Muscle layer of colon (tissue), 2 donors: ENCODE data around the gene CLIP3.
"Not testable (repeated sequence)": the region's sequence is repeated elsewhere in the genome, so short reads cannot be mapped to it uniquely, and the experiment has no call there.

Experiments used
- H3K27ac ChIP-seq: one replicate; pipeline ENCODE4 v1.7.0; 2013; ENCODE audit warnings: low read depth, mild to moderate bottlenecking, low read length, moderate library complexity
- H3K27me3 ChIP-seq, 2 donors: one replicate each; pipeline ENCODE4 v1.7.0; 2013; ENCODE audit warnings: low read length in 2 of 2, mild to moderate bottlenecking in 2 of 2; ENCODE audit not compliant: insufficient read depth in 2 of 2, control insufficient read depth in 1 of 2
- H3K36me3 ChIP-seq: one replicate; pipeline ENCODE4 v1.7.0; 2013; ENCODE audit warnings: mild to moderate bottlenecking, low read length; ENCODE audit not compliant: insufficient read depth
- H3K4me1 ChIP-seq: one replicate; pipeline ENCODE4 v1.7.0; 2013; ENCODE audit warnings: mild to moderate bottlenecking, low read length; ENCODE audit not compliant: insufficient read depth
- H3K4me3 ChIP-seq, 2 donors: one replicate each; pipeline ENCODE4 v1.7.0; 2013; ENCODE audit warnings: low read length in 2 of 2, low read depth in 1 of 2, mild to moderate bottlenecking in 1 of 2, moderate library complexity in 1 of 2
- H3K9ac ChIP-seq: one replicate; pipeline ENCODE4 v1.7.0; 2013; ENCODE audit warnings: low read length
- H3K9me3 ChIP-seq: one replicate; pipeline ENCODE4 v1.7.0; 2013; ENCODE audit warnings: mild to moderate bottlenecking, low read length
- donor health status: abdominal sarcoma.
- donor health status: Adenocarcinoma of cecum.

The CLIP3 gene, protein sequence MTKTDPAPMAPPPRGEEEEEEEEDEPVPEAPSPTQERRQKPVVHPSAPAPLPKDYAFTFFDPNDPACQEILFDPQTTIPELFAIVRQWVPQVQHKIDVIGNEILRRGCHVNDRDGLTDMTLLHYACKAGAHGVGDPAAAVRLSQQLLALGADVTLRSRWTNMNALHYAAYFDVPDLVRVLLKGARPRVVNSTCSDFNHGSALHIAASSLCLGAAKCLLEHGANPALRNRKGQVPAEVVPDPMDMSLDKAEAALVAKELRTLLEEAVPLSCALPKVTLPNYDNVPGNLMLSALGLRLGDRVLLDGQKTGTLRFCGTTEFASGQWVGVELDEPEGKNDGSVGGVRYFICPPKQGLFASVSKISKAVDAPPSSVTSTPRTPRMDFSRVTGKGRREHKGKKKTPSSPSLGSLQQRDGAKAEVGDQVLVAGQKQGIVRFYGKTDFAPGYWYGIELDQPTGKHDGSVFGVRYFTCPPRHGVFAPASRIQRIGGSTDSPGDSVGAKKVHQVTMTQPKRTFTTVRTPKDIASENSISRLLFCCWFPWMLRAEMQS

DNA sequence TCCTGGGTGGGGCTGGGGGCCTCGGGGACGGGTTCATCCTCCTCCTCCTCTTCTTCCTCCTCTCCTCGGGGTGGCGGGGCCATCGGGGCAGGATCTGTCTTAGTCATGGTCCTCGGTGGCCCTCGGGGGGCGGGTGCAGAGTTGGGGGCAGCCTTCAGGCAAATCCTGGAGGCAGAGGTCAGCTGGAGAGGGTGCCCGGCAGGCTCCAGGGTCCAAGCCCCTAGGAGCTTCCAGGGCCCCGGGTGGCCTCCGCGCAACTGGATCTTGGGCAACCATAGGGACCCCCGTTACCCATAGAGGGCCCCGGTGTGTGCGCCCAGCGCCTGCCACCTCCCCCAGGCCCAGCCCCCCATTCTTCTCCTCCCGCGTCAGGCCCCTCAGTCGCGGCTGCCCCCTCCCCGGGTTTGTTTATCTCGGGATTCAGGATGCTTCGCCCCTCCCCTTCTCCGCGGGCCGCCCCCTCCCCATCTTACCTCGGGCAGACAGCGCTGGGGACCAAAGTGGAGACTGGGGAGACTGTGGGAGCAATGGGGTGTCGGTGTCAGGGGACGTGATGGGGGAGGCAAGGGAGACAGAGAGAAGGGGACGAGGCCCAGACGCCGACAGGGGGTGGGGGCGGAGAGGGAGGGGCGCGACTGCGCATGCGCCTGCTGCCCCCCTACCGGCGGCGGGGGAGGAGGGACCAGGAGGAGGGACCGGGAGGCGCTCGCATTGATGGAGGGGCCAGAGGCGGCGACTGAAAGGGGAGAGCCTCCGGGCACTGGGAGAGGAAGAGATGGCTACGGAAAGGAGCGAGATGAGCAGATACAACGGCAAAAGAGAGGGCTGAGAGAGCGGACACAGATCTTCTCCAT, at the start of gene CLIP3:
TSS of gene CLIP3 (minus strand) at position 623 of the 854 bp plus-strand sequence. CDS start at position 107, 516 bp downstream.
- Histone ChIP-seq H3K9ac (peak within 1 kb of the TSS; percentile 33), H3K4me3 (peak within 1 kb of the TSS; percentile 48 to 74), H3K27ac (peak within 1 kb of the TSS; percentile 70), H3K36me3 (peaks cover 14% of the 10 kb centered on the region), H3K9me3 (no peaks in the 10 kb centered on the region), H3K4me1 (peaks cover 11% of the 10 kb centered on the region), H3K27me3 (no peaks in the 10 kb centered on the region)

DNA sequence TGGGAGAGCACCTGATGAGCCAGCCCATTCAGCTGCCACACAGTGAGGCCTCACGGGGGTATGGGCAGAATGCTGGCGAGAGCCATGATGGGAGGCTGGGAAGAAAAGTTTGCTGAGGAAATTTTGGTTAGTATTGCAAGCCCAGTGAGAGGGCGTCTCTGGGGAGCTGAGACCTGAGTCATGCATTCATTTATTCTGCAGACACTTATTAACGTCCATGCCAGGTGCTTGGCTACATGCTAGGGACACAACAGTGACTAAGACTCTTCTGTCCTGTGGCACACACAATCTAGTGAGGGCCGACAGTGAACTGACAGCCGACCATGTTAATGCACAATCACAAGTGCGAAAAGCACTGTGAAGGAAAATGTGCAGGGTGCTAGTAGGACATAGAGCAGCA, 49.2 kb upstream of the CLIP3 start:
- Histone ChIP-seq H3K9me3 (no peaks in the 10 kb centered on the region), H3K4me3 (no peak overlapping the region), H3K27me3 (no peaks in the 10 kb centered on the region), H3K36me3 (no peaks in the 10 kb centered on the region), H3K4me1 (no peaks in the 10 kb centered on the region), H3K9ac (no peak overlapping the region), H3K27ac (no peak overlapping the region)

- H3K4me3 ChIP-seq: no peak overlapping the region
- H3K9ac ChIP-seq: no peak overlapping the region
Observed at GRCh38 chr19:36081385-36081784, 48.7 kb upstream of the CLIP3 start.

DNA sequence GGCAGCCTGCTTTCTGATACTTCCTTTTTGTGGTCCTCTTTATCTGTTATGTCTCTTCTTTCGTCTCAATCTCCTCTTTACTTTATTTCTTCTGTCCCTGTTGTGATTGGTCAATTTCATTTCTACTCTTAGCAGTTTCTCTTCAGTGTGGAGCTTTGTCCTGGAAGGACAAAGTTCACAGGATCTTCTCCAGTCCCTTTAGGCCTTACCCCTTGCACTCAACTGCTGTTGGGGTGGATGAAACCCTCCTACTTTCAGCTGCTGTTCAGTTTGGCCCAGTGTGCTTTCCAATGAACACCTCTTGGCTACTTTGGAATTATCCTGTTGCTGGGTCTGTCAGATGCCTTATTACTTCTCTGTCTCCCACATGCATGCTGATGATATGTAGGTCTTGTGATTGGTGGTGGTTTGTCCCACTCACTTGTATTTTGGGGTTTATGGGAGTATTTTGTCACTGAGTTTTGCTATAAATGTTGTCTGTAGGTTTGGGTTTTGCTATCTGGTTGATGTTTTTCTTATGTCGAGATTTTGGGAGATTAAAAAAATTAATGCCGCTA, 46.8 kb upstream of the CLIP3 start:
- H3K27ac ChIP-seq: no peak overlapping the region
- no peak overlapping the region for H3K9ac ChIP-seq
- no peaks in the 10 kb centered on the region for H3K36me3 ChIP-seq
- H3K4me3 ChIP-seq: no peak overlapping the region
- no peaks in the 10 kb centered on the region for H3K9me3 ChIP-seq
- no peaks in the 10 kb centered on the region for H3K27me3 ChIP-seq
- no peaks in the 10 kb centered on the region for H3K4me1 ChIP-seq

More at GRCh38 chr19:36081385-36081784, 48.7 kb upstream of the CLIP3 start:
- Histone ChIP-seq H3K36me3 (no peaks in the 10 kb centered on the region), H3K9me3 (no peaks in the 10 kb centered on the region), H3K27ac (no peak overlapping the region), H3K27me3 (no peaks in the 10 kb centered on the region), H3K4me1 (no peaks in the 10 kb centered on the region)

DNA sequence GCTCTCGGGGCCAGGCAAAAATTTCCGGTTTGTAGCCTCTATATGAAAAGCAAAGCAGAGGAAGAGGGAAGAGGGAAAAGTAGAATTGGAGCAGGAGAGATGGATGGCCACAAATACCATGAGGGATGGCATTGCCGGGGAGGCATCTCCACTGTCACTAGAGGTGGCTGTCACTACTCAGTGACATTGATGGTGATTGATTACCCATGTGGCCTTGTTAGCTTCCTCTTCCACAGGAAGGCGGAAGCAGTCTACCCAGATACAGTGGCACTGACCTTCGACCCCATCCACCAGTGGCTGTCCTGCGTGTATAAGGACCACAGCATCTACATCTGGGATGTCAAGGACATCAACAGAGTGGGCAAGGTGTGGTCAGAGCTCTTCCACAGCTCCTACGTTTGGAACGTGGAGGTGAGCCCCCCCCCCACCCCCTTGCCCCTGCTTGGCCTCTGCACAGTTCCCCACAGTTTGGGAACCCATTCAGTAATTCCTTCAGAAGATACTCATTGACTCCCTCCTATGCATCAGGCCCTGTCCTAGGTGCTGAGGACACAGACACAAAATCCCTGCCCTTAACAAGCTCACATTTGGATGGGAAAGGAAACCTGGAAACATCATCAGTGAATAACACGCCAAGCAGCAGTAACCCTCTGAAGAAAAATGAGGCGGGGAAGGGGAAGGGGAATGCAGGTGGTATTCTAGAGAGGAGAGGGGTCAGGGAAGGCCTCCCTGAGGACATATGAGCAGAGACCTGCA, 40.6 kb upstream of the CLIP3 start:
- Histone ChIP-seq H3K27ac (no peak overlapping the region), H3K9ac (no peak overlapping the region), H3K36me3 (no peaks in the 10 kb centered on the region), H3K9me3 (no peaks in the 10 kb centered on the region), H3K4me1 (no peaks in the 10 kb centered on the region), H3K4me3 (no peak overlapping the region), H3K27me3 (no peaks in the 10 kb centered on the region)

DNA sequence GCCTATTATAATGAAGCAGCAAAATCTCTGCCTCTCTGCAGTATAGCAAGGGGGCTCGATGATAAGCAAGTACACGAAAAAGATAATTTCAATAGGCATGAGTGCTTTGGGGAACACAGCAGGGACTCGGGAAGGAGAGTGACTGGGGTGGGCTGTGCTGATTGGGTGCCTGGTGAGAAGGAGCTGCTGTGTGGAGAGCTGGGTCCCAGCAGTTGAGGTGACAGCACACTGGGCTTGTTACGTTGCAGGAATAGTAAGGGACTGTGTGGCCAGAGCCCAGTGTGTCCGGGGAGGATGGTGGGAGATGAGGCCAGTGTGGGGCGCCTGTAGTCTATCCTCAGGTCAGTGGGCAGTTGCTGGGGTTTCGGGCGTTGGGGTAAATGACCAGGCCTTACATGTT, 39.4 kb upstream of the CLIP3 start:
- no peak overlapping the region for H3K27ac ChIP-seq
- H3K4me1 ChIP-seq: no peaks in the 10 kb centered on the region
- no peaks in the 10 kb centered on the region for H3K36me3 ChIP-seq
- H3K9ac ChIP-seq: no peak overlapping the region
- no peaks in the 10 kb centered on the region for H3K9me3 ChIP-seq
- no peaks in the 10 kb centered on the region for H3K27me3 ChIP-seq
- no peak overlapping the region for H3K4me3 ChIP-seq

GRCh38 chr19:36068810-36069499, 36.3 kb upstream of the CLIP3 start:
- not testable (repeated sequence) for H3K27me3 ChIP-seq, H3K27ac ChIP-seq, H3K9ac ChIP-seq, H3K9me3 ChIP-seq, H3K4me3 ChIP-seq, H3K4me1 ChIP-seq, H3K36me3 ChIP-seq

DNA sequence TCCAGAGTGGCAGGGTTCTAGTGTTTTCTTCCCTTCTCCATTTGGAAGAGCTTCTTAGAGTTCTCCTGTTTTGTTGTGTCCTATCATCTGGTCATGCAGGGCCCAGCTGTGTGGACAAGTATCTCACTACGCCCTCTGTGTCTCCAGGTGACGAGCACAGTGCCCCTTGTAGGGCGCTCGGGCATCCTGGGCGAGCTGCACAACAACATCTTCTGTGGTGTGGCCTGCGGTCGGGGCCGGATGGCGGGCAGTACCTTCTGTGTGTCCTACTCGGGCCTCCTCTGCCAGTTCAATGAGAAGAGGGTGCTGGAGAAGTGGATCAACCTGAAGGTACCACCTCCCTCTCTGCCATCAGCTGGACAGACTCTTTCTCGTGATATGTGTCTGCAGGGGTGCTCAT, 35.0 kb upstream of the CLIP3 start:
- Histone ChIP-seq H3K4me3 (no peak overlapping the region), H3K27me3 (no peaks in the 10 kb centered on the region), H3K9me3 (no peaks in the 10 kb centered on the region), H3K36me3 (no peaks in the 10 kb centered on the region), H3K9ac (no peak overlapping the region), H3K27ac (no peak overlapping the region), H3K4me1 (no peaks in the 10 kb centered on the region)

GRCh38 chr19:36064826-36065225, 32.2 kb upstream of the CLIP3 start:
- no peak overlapping the region for H3K9ac ChIP-seq

GRCh38 chr19:36061367-36061766, 28.7 kb upstream of the CLIP3 start:
- Histone ChIP-seq H3K27ac (no peak overlapping the region), H3K9ac (no peak overlapping the region), H3K4me1 (no peaks in the 10 kb centered on the region), H3K36me3 (no peaks in the 10 kb centered on the region), H3K4me3 (no peak overlapping the region), H3K9me3 (no peaks in the 10 kb centered on the region), H3K27me3 (no peaks in the 10 kb centered on the region)

More at GRCh38 chr19:36064826-36065225, 32.2 kb upstream of the CLIP3 start:
- no peak overlapping the region for H3K4me3 ChIP-seq
- no peaks in the 10 kb centered on the region for H3K4me1 ChIP-seq
- H3K27ac ChIP-seq: no peak overlapping the region
- no peaks in the 10 kb centered on the region for H3K36me3 ChIP-seq
- H3K9me3 ChIP-seq: no peaks in the 10 kb centered on the region
- no peaks in the 10 kb centered on the region for H3K27me3 ChIP-seq
